ENCODE results near the gene YIPF3. TPM values are rescaled to one million over a fixed set of nuclear protein-coding genes. Genes with fewer than 3 reads are reported as not detected.
A peak's percentile ranks its signal among the peaks of the same experiment; 100 is the strongest.

The YIPF3 gene
- total RNA-seq, 1 donor from 2014 or later: 102 TPM

- H4K20me1 ChIP-seq (ENCODE audit: low read depth): peaks cover 33% of the 10 kb centered on the region
- H3K27me3 ChIP-seq: no peaks in the 10 kb centered on the region
- no peaks in the 10 kb centered on the region for H3K9me3 Mint-ChIP-seq
- H3K4me1 Mint-ChIP-seq: peaks cover 6% of the 10 kb centered on the region
- no peak for TF ChIP-seq EZH2phosphoT487 (IDR thresholded peaks at IDR 0.05)
- no peak for TF ChIP-seq EZH2 (IDR thresholded peaks at IDR 0.05)
- no peak for TF ChIP-seq CTCF (IDR thresholded peaks at IDR 0.05)
- no peak overlapping the region for H2AFZ ChIP-seq (replicated peaks)
- H3K36me3 Mint-ChIP-seq: peaks cover 10% of the 10 kb centered on the region
- peaks cover 5% of the 10 kb centered on the region for H3K79me2 ChIP-seq (ENCODE audit: low read depth)
- H3K27me3 Mint-ChIP-seq (ENCODE audit: insufficient read depth, low read depth): peaks cover 6% of the 10 kb centered on the region
- no peak overlapping the region for H3K27ac ChIP-seq
- no peak overlapping the region for H3K27ac Mint-ChIP-seq
- H3K36me3 ChIP-seq: no peaks in the 10 kb centered on the region
- H3K4me3 Mint-ChIP-seq: no peak overlapping the region
- no peaks in the 10 kb centered on the region for H3K9me3 ChIP-seq (ENCODE audit: low read depth)
- no peaks in the 10 kb centered on the region for H3F3A ChIP-seq (ENCODE audit: low read depth)
- H3K9ac ChIP-seq: no peak overlapping the region
- H3K4me3 ChIP-seq: no peak overlapping the region
- H3K4me2 ChIP-seq: no peak overlapping the region
- peaks cover 11% of the 10 kb centered on the region for H3K4me1 ChIP-seq
- DNase-seq (ENCODE audit: low spot score): no peak
These were observed 22.4 kb downstream of the YIPF3 start for GRCh38 chr6:43494321-43494720.

DNA sequence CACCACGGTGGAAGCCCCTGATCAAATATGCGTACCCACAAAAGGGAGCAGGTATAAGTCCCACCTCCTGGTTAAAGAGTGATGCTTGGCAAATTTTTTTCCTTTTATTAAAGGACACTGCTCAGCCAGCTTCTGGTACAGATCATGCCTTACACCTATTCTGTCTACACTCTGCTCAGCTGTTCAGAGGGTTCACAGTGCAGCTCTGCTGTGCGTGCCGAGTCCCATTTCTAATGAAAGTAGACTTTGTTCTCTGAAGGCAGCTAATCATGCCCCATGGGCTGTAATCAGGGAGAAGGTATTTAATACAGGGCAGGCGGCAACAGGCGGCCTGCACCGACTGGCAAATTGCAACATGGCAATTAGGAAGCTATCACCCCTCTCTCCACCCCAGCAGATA lies 22.9 kb downstream of the YIPF3 start:
- Mint-ChIP-seq H3K27me3 (ENCODE audit: insufficient read depth, low read depth) (peaks cover 6% of the 10 kb centered on the region), H3K36me3 (peaks cover 7% of the 10 kb centered on the region), H3K27ac (no peak overlapping the region), H3K4me3 (no peak overlapping the region), H3K9me3 (no peaks in the 10 kb centered on the region), H3K4me1 (peaks cover 10% of the 10 kb centered on the region)
- Histone ChIP-seq H4K20me1 (ENCODE audit: low read depth) (peaks cover 33% of the 10 kb centered on the region), H3K4me2 (no peak overlapping the region), H2AFZ (replicated peaks) (no peak overlapping the region), H3K79me2 (ENCODE audit: low read depth) (peaks cover 5% of the 10 kb centered on the region), H3K27me3 (no peaks in the 10 kb centered on the region), H3K9me3 (ENCODE audit: low read depth) (no peaks in the 10 kb centered on the region), H3K4me3 (no peak overlapping the region), H3K36me3 (no peaks in the 10 kb centered on the region), H3K4me1 (peaks cover 16% of the 10 kb centered on the region), H3K9ac (no peak overlapping the region), H3K27ac (no peak overlapping the region), H3F3A (ENCODE audit: low read depth) (no peaks in the 10 kb centered on the region)
- DNase-seq (ENCODE audit: low spot score): no peak
- TF ChIP-seq EZH2 (IDR thresholded peaks at IDR 0.05) (no peak), CTCF (IDR thresholded peaks at IDR 0.05) (no peak), EZH2phosphoT487 (IDR thresholded peaks at IDR 0.05) (no peak)

GRCh38 chr6:43493230-43493629 lies 23.5 kb downstream of the YIPF3 start:
- H3K4me3 Mint-ChIP-seq: no peak overlapping the region
- Histone ChIP-seq H3K4me2 (no peak overlapping the region), H3K27me3 (no peaks in the 10 kb centered on the region), H3K27ac (no peak overlapping the region), H3K4me3 (no peak overlapping the region), H4K20me1 (ENCODE audit: low read depth) (peaks cover 33% of the 10 kb centered on the region), H3K9ac (peak overlapping the region; percentile 20), H2AFZ (replicated peaks) (no peak overlapping the region), H3K4me1 (peaks cover 19% of the 10 kb centered on the region), H3K36me3 (no peaks in the 10 kb centered on the region), H3K9me3 (ENCODE audit: low read depth) (no peaks in the 10 kb centered on the region), H3F3A (ENCODE audit: low read depth) (no peaks in the 10 kb centered on the region), H3K79me2 (ENCODE audit: low read depth) (peaks cover 5% of the 10 kb centered on the region)
- no peak overlapping the region for H3K27ac Mint-ChIP-seq
- H3K9me3 Mint-ChIP-seq: no peaks in the 10 kb centered on the region
- peaks cover 5% of the 10 kb centered on the region for H3K36me3 Mint-ChIP-seq
- peaks cover 6% of the 10 kb centered on the region for H3K27me3 Mint-ChIP-seq (ENCODE audit: insufficient read depth, low read depth)
- H3K4me1 Mint-ChIP-seq: peaks cover 10% of the 10 kb centered on the region
- no peak for DNase-seq (ENCODE audit: low spot score)
- no peak for TF ChIP-seq EZH2 (IDR thresholded peaks at IDR 0.05)
- no peak for TF ChIP-seq CTCF (IDR thresholded peaks at IDR 0.05)
- no peak for TF ChIP-seq EZH2phosphoT487 (IDR thresholded peaks at IDR 0.05)

All from neural progenitor cell (in vitro differentiated cells).